Fibroblast of pulmonary artery (primary cell): ENCODE measurements around the gene CPPED1.

Experiments used
- DNase-seq: peaks from one replicate; pipeline ENCODE4 v3.0.0-alpha.2; 2010; ENCODE audit warnings: low read depth
- H3K4me3 ChIP-seq: replicated peaks from 2 replicates; pipeline ENCODE4 v1.5.1; 2011; ENCODE audit warnings: low read depth, mild to moderate bottlenecking, control low read depth, low read length, moderate library complexity
- TF ChIP-seq, protein P1 (sequence below): IDR thresholded peaks from 2 replicates; pipeline ENCODE4 v1.5.1; 2011; ENCODE audit warnings: mild to moderate bottlenecking, control low read depth, low read length, inconsistent platforms; ENCODE audit errors: missing control alignments

CPPED1 gene

DNA sequence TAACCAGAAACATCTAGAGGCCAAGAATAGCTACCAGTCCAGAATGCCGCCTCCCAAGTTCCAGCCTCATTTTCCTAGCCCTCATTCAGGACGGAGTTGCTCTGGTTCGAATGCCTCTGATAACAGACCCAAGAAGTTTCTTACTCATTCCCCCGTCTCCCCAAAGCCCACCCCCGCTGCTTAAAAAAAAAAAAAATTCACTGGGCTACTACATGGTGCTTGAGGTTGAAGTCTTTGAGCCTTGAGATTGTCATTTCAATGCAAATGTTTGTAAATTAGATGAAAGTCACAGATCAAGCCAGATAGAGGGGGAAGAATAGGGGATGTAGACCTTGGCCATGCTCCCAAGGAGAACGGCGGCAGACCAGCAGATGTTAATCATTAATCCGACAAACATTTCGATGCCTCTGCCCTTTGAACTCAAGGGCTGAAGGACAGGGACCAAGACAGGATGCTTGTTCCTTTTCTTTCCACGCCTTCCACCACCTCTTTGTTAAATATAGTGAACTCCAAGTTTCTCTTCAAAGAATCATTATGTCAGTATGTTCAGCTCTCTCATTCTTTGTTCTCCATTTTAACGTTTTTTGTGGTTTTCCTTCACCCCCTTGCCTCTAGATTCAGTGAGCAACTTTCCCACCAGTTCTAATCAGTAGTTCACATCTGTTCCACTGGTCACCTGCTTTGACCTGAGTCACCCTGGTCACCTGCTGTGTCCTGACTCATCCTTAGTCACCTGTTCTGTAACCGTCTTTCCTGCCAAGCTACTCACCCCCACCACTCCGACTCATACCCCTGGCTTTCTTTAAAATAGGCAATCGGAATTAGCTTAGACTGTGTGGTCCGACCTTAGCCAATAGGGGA lies 190.3 kb downstream of the CPPED1 start:
- TF ChIP-seq, protein P1, sequence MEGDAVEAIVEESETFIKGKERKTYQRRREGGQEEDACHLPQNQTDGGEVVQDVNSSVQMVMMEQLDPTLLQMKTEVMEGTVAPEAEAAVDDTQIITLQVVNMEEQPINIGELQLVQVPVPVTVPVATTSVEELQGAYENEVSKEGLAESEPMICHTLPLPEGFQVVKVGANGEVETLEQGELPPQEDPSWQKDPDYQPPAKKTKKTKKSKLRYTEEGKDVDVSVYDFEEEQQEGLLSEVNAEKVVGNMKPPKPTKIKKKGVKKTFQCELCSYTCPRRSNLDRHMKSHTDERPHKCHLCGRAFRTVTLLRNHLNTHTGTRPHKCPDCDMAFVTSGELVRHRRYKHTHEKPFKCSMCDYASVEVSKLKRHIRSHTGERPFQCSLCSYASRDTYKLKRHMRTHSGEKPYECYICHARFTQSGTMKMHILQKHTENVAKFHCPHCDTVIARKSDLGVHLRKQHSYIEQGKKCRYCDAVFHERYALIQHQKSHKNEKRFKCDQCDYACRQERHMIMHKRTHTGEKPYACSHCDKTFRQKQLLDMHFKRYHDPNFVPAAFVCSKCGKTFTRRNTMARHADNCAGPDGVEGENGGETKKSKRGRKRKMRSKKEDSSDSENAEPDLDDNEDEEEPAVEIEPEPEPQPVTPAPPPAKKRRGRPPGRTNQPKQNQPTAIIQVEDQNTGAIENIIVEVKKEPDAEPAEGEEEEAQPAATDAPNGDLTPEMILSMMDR: no peak
- DNase-seq: no peak

DNA sequence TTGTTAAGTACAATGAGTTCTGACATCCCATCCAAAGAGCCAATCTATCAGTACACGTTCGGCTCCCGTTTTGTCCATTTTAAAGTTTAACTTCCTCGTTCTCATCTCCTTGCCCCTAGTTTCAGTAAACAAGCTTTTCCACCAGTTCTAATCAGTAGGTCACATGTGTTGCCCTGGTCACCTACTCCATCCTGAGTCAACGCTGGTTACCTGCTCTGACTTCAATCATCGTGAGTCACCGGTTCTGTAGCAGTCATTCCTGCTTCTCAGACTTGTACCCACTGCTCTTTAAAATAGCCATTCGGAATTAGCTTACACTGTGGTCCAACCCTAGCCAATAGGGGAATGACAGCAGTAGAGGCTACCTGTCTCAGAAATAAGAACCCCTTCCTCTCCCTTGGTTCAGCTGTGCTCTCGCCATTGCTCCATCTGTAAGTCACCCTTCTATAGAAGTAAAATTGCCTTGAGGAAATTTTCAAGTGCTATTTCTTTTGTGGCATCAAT lies 191.0 kb downstream of the CPPED1 start:
- TF ChIP-seq, protein P1: no peak
- no peak overlapping the region for H3K4me3 ChIP-seq
- DNase-seq: no peak

More for the DNA sequence above, 190.3 kb downstream of the CPPED1 start:
- H3K4me3 ChIP-seq: no peak overlapping the region

DNA sequence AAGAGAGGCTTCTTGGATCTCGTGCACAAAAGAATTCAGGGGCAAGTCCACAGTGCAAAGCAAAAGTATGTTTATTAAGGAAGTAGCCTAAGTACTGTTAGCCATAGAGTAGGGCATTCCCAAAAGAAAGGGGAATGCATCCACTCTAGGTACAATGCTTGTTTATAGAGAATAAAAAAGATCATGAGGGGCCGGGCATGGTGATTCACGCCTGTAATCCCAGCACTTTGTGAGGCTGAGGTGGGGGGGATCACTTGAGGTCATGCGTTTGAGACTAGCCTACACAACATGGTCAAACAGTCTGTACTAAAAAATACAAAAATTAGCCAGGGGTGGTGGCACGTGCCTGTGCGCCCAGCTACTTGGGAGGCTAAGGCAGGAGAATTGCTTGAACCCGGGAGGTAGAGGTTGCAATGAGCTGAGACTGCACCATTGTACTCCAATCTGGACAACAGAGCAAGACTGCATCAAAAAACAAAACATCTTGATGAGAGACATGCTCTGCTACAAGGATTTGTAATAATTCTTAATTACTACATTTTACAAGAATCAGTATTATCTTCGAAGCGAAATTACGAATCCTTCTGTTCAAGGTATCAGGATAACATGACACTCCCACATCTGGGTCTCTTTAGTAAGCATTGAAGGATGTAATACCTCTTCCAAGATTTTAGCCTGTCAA lies 191.6 kb downstream of the CPPED1 start:
- no peak overlapping the region for H3K4me3 ChIP-seq
- TF ChIP-seq, protein P1: no peak
- DNase-seq: no peak

DNA sequence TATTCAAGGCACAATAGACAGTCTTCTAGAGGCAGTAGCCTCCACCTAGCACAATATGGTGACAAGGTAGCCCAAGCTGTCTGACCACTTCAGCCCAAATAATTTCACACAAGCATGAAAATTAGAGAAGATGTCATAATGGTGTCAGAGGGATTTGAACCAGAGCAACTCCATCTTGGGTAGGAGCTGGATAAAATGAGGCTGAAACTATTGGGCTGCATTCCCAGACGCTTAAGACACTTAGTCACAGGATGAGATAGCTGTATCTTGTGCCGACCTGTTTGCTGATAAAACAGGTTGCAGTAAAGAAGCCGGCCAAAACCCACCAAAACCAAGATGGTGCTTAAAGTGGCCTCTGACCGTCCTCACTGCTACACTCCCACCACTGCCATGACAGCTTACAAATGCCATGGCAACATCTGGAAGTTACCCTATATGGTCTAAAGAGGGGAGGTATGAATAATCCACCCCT lies 192.6 kb downstream of the CPPED1 start:
- TF ChIP-seq, protein P1: no peak
- no peak overlapping the region for H3K4me3 ChIP-seq
- DNase-seq: no peak

DNA sequence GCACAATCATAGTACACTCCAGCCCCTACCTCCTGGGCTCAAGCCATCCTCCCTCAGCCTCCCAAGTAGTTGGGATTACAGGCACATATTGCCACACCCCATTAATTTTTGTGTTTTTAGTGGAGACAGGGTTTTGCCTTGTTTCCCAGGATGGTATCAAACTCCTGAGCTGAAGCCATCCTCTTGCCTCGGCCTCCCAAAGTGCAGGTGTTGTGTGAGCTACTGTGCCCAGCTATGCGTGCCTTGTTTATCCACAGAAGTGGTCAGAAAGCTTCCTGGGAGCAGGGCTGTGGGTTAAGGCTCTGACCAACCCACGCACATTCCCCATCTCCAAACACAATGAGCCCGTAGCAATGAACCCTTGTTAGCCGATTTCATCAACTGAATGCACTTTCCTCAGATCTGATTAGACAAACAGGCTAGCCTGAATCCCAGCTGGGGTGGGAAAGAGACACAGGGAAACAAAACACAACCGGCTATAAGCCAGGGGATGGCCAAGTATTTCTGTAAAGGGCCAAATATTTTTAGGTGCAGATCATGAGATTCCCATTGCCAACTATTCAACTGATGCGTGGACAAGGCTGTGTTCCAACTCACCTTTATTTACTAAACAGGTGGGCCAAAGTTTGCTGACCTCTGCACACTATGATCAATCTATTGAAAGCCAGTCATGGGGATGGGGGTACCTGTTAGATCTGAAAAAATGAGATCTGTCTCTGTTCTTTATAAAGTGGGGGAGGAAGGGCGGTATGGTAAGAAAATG lies 193.6 kb downstream of the CPPED1 start:
- no peak for DNase-seq
- no peak overlapping the region for H3K4me3 ChIP-seq
- TF ChIP-seq, protein P1: no peak
